Neural progenitor cell (in vitro differentiated cells): Measurements from ENCODE around the gene EXOSC9.

Experiments used
- CTCF ChIP-seq: fragments of 200-600 bp; sonication (generic); IDR thresholded peaks from 2 replicates; pipeline ENCODE4 v1.5.1; 2017; ENCODE audit warnings: antibody characterized with exemption, mild to moderate bottlenecking
- EZH2 ChIP-seq: fragments of 200-600 bp; sonication (generic); IDR thresholded peaks from 2 replicates; pipeline ENCODE4 v1.6.1; 2017; ENCODE audit warnings: antibody characterized with exemption, mild to moderate bottlenecking, moderate library complexity
- EZH2phosphoT487 ChIP-seq: fragments of 200-600 bp; sonication (generic); IDR thresholded peaks from 2 replicates; pipeline ENCODE4 v1.6.1; 2017; ENCODE audit warnings: antibody characterized with exemption

- TF ChIP-seq CTCF: no peak
- TF ChIP-seq EZH2: no peak
- TF ChIP-seq EZH2phosphoT487: no peak
Observed at GRCh38 chr4:121817006-121817405, 15.9 kb downstream of the EXOSC9 start.
